Measurements from ENCODE around the gene ROBO3. TPM values are rescaled to one million over a fixed set of nuclear protein-coding genes. Genes with fewer than 3 reads are reported as not detected.

Gene ROBO3, protein sequence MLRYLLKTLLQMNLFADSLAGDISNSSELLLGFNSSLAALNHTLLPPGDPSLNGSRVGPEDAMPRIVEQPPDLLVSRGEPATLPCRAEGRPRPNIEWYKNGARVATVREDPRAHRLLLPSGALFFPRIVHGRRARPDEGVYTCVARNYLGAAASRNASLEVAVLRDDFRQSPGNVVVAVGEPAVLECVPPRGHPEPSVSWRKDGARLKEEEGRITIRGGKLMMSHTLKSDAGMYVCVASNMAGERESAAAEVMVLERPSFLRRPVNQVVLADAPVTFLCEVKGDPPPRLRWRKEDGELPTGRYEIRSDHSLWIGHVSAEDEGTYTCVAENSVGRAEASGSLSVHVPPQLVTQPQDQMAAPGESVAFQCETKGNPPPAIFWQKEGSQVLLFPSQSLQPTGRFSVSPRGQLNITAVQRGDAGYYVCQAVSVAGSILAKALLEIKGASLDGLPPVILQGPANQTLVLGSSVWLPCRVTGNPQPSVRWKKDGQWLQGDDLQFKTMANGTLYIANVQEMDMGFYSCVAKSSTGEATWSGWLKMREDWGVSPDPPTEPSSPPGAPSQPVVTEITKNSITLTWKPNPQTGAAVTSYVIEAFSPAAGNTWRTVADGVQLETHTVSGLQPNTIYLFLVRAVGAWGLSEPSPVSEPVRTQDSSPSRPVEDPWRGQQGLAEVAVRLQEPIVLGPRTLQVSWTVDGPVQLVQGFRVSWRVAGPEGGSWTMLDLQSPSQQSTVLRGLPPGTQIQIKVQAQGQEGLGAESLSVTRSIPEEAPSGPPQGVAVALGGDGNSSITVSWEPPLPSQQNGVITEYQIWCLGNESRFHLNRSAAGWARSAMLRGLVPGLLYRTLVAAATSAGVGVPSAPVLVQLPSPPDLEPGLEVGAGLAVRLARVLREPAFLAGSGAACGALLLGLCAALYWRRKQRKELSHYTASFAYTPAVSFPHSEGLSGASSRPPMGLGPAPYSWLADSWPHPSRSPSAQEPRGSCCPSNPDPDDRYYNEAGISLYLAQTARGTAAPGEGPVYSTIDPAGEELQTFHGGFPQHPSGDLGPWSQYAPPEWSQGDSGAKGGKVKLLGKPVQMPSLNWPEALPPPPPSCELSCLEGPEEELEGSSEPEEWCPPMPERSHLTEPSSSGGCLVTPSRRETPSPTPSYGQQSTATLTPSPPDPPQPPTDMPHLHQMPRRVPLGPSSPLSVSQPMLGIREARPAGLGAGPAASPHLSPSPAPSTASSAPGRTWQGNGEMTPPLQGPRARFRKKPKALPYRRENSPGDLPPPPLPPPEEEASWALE (N-terminal part only)
- total RNA-seq, result 1 to 10 TPM; 1.3 to 9.9 TPM

DNA sequence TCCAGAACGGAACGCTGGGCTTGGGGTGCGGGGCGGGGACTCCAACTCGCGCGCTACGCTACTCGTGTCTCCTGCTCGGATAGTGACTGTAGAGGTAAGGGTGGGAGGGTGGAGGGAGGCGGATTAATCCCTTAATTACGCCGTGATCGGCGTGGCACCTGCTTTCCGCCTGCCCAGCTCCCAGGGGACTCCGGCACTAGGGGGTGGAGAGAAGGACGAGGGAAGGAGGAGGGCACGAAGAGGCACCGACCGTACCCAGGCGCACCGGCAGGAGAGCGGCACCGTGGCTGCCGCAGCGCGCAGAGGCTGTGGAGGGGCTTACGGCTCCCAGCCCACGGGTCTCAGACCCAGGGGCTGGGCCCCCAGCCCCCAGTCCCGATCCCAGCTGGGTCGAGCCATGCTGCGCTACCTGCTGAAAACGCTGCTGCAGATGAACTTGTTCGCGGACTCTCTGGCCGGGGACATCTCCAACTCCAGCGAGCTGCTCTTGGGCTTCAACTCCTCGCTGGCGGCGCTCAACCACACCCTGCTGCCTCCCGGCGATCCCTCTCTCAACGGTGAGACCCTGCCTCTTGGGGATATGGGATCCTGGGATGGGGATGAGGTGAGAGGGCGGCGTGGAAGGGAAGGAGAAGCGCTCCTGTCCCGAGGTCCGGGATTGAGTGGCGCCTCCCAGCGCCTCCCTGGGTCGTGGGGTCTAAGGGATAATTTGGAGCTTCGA is at the start of gene ROBO3:
ROBO3 (plus strand) TSS at position 252 of the 721 bp plus-strand sequence; CDS start at position 398, 146 bp downstream.
- ATAC-seq (no peak), DNase-seq (no peak)
- intact Hi-C loops (cut with DNase I), result no loop called here
- WGBS, 2 donors, result 1 to 2% methylated on average over 19 to 53 of the region's 53 CpGs
- TF ChIP-seq, protein P1, sequence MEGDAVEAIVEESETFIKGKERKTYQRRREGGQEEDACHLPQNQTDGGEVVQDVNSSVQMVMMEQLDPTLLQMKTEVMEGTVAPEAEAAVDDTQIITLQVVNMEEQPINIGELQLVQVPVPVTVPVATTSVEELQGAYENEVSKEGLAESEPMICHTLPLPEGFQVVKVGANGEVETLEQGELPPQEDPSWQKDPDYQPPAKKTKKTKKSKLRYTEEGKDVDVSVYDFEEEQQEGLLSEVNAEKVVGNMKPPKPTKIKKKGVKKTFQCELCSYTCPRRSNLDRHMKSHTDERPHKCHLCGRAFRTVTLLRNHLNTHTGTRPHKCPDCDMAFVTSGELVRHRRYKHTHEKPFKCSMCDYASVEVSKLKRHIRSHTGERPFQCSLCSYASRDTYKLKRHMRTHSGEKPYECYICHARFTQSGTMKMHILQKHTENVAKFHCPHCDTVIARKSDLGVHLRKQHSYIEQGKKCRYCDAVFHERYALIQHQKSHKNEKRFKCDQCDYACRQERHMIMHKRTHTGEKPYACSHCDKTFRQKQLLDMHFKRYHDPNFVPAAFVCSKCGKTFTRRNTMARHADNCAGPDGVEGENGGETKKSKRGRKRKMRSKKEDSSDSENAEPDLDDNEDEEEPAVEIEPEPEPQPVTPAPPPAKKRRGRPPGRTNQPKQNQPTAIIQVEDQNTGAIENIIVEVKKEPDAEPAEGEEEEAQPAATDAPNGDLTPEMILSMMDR (IDR thresholded peaks at IDR 0.05), result no peak
- TF ChIP-seq POLR2A (IDR thresholded peaks at IDR 0.05), result no peak
- Histone ChIP-seq H3K36me3 (replicated peaks in 1 of 2; ENCODE audit: insufficient read depth in 1 of 2, low read depth in 2 of 2) (no peaks in the 10 kb centered on the region), H3K4me3 (no peak within 1 kb of the TSS), H3K27me3 (peaks cover 0 to 53% of the 10 kb centered on the region in 2 donors), H3K27ac (no peak within 1 kb of the TSS), H3K4me1 (peaks cover 45% of the 10 kb centered on the region), H3K9me3 (no peaks in the 10 kb centered on the region)

GRCh38 chr11:124817036-124817435 is 48.2 kb upstream of the ROBO3 start:
- TF ChIP-seq, protein P1 (IDR thresholded peaks at IDR 0.05), result no peak
- no peak for TF ChIP-seq POLR2A (IDR thresholded peaks at IDR 0.05)
- no peak overlapping the region for H3K27ac ChIP-seq
- no peak for DNase-seq
- no peaks in the 10 kb centered on the region for H3K4me1 ChIP-seq
- no peak for ATAC-seq
- no peaks in the 10 kb centered on the region for H3K9me3 ChIP-seq
- intact Hi-C loops (cut with DNase I), result no loop called here
- no peaks in the 10 kb centered on the region for H3K27me3 ChIP-seq
- H3K4me3 ChIP-seq, result no peak overlapping the region
- WGBS, 2 donors, result 82 to 94% methylated on average over 3 of the region's 3 CpGs
- no peaks in the 10 kb centered on the region for H3K36me3 ChIP-seq (replicated peaks in 1 of 2; ENCODE audit: insufficient read depth in 1 of 2, low read depth in 2 of 2)

DNA sequence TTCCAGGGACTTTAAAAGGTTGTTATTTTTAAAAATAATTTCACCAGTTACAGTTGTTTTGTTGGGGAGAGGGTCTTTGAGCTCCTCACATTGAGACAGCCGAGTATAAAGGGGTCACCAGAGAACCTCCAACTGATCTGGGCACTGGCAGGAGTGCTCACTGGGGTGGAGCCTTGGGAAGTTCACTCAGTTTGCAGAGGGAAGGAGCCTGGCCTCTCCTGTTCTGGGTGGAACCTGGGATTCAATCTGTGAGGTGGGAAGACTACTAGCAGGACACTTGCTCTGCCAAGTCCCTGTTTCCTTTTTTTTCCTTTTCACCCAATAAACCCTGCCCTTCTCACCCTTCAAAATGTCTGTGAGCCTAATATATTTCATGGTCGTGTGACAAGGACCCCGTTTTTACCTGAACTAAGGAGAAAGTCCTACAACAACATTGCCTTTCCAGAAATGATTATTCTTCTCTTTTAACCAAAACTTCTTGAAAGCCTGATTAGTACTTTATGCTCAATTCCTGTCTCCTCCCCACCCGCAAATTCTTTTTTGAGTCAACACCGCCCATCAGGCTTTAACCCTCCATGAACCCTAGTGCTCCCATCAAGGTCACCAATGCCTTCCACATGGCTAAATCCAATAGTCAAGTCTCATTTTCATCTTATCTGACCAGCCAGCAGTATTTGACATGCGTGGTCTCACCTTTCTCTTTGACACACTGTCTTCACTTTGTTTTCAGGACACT is 43.1 kb upstream of the ROBO3 start:
- Histone ChIP-seq H3K9me3 (no peaks in the 10 kb centered on the region), H3K4me3 (no peak overlapping the region), H3K27me3 (no peaks in the 10 kb centered on the region), H3K27ac (no peak overlapping the region), H3K36me3 (replicated peaks in 1 of 2; ENCODE audit: insufficient read depth in 1 of 2, low read depth in 2 of 2) (no peaks in the 10 kb centered on the region), H3K4me1 (no peaks in the 10 kb centered on the region)
- TF ChIP-seq, protein P1 (IDR thresholded peaks at IDR 0.05), result no peak
- no peak for TF ChIP-seq POLR2A (IDR thresholded peaks at IDR 0.05)
- DNase-seq, result no peak
- no peak for ATAC-seq
- WGBS, 2 donors, result 38 to 45% methylated on average over 6 of the region's 6 CpGs
- intact Hi-C loops (cut with DNase I), result no loop called here

All from body of pancreas (tissue), 4 donors.